NT2/D1 (cell line): ENCODE measurements around the gene LRRFIP1.

Source experiments
- DNase-seq: peaks from one replicate; pipeline ENCODE4 v3.0.0-alpha.2; 2011; ENCODE audit warnings: low read depth, low spot score
- H3K27me3 ChIP-seq: 2 replicates; pipeline ENCODE4 v1.6.0; 2011; ENCODE audit warnings: mild to moderate bottlenecking; ENCODE audit not compliant: insufficient read length, insufficient read depth
- H3K36me3 ChIP-seq: 2 replicates; pipeline ENCODE4 v1.6.1; 2011; ENCODE audit warnings: mild to moderate bottlenecking, low read length, mixed read lengths; ENCODE audit not compliant: insufficient read depth, insufficient read length
- H3K4me1 ChIP-seq: 2 replicates; pipeline ENCODE4 v1.5.1; 2011; ENCODE audit not compliant: insufficient read depth, insufficient read length
- H3K4me3 ChIP-seq: 2 replicates; pipeline ENCODE4 v1.5.1; 2011; ENCODE audit warnings: low read depth; ENCODE audit not compliant: insufficient read length
- H3K9ac ChIP-seq: 2 replicates; pipeline ENCODE4 v1.6.0; 2011; ENCODE audit warnings: low read depth; ENCODE audit not compliant: insufficient read length
- H3K9me3 ChIP-seq: 2 replicates; pipeline ENCODE4 v1.5.1; 2011; ENCODE audit warnings: mild to moderate bottlenecking, low read length; ENCODE audit not compliant: insufficient read depth
- SUZ12 ChIP-seq: IDR thresholded peaks from 2 replicates; pipeline ENCODE4 v1.6.1; 2011; ENCODE audit not compliant: insufficient read length, insufficient read depth; ENCODE audit errors: extremely low read depth
- YY1 ChIP-seq: IDR thresholded peaks from 2 replicates; pipeline ENCODE4 v1.6.1; 2011; ENCODE audit not compliant: insufficient read length, insufficient read depth
- ZNF274 ChIP-seq: IDR thresholded peaks from 2 replicates; pipeline ENCODE4 v1.6.1; 2011; ENCODE audit warnings: mild to moderate bottlenecking, low read depth, low read length

LRRFIP1 gene

GRCh38 chr2:237732790-237733381 is 105.5 kb downstream of the LRRFIP1 start:
- no peak overlapping the region for H3K4me3 ChIP-seq
- H3K9ac ChIP-seq = peak overlapping the region; percentile 44
- peaks cover 33% of the 10 kb centered on the region for H3K36me3 ChIP-seq
- no peak for DNase-seq
- no peaks in the 10 kb centered on the region for H3K27me3 ChIP-seq
- no peaks in the 10 kb centered on the region for H3K9me3 ChIP-seq
- TF ChIP-seq ZNF274 = no peak
- no peak for TF ChIP-seq YY1
- no peak for TF ChIP-seq SUZ12
- H3K4me1 ChIP-seq = peaks cover 17% of the 10 kb centered on the region

DNA sequence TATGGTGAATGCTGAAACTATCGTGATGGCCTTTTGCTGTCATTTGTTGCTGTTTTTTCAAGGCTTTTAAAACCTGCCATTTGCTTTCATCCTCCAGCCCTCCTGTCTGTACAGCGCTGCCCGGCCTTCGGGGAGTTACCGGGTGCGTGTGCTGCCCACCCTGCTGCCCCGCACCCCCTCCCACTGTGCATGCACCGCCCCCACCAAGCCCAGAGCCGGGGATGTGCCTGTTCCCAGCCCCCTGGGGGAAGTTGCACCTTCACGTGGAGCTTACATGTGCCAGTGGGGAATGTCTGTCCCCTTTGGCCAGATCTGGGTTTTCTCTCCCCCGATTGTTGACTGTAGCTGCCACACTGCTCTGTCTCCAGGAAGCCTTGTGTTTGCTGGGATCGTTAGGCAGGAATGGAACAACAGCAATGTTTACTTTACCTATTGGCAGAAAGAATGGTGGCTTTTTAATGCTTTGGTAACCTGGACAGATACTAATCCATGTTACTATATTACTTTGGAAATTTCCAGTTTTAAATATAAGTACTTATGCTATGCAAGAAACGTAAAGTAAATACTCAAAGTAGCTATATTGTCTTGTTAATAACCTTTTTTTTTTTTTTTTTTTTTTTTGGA is 106.4 kb downstream of the LRRFIP1 start:
- peak; percentile 28 for DNase-seq
- no peak for TF ChIP-seq SUZ12
- TF ChIP-seq ZNF274 = no peak
- no peak for TF ChIP-seq YY1
- no peak overlapping the region for H3K9ac ChIP-seq
- H3K4me1 ChIP-seq = peaks cover 17% of the 10 kb centered on the region
- no peaks in the 10 kb centered on the region for H3K27me3 ChIP-seq
- no peaks in the 10 kb centered on the region for H3K9me3 ChIP-seq
- peaks cover 40% of the 10 kb centered on the region for H3K36me3 ChIP-seq
- no peak overlapping the region for H3K4me3 ChIP-seq

- DNase-seq = no peak
- Histone ChIP-seq H3K4me3 (no peak overlapping the region), H3K9me3 (no peaks in the 10 kb centered on the region), H3K9ac (no peak overlapping the region), H3K4me1 (peaks cover 19% of the 10 kb centered on the region), H3K36me3 (peaks cover 37% of the 10 kb centered on the region), H3K27me3 (no peaks in the 10 kb centered on the region)
- no peak for TF ChIP-seq SUZ12
- TF ChIP-seq ZNF274 = no peak
- TF ChIP-seq YY1 = no peak
Measured at GRCh38 chr2:237734905-237735623, 107.7 kb downstream of the LRRFIP1 start.

DNA sequence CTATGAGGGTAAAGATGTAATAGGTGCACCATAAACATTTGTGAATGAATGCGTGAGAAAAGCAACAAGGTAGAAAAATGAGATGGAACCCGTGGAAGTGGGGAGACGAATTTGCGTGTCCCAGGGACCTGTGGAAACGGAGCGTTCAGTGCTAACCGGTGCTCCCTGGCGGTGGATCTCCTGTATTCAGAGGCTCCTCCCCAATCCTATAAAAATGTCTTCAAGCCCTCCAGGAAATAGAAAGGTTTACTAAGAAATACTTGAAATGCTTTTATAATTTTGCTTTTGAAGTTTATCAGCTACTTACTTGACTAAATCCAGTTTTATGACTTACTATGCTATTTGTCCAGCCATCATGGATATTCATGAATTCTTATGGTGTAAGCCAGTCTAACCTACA is 108.4 kb downstream of the LRRFIP1 start:
- no peak overlapping the region for H3K4me3 ChIP-seq
- H3K4me1 ChIP-seq = peaks cover 19% of the 10 kb centered on the region
- H3K27me3 ChIP-seq = no peaks in the 10 kb centered on the region
- no peak for DNase-seq
- no peak for TF ChIP-seq SUZ12
- no peak for TF ChIP-seq ZNF274
- no peak for TF ChIP-seq YY1
- peaks cover 37% of the 10 kb centered on the region for H3K36me3 ChIP-seq
- no peaks in the 10 kb centered on the region for H3K9me3 ChIP-seq
- H3K9ac ChIP-seq = no peak overlapping the region

- H3K4me3 ChIP-seq = no peak overlapping the region
- H3K27me3 ChIP-seq = no peaks in the 10 kb centered on the region
- H3K36me3 ChIP-seq = peaks cover 37% of the 10 kb centered on the region
- no peaks in the 10 kb centered on the region for H3K9me3 ChIP-seq
- TF ChIP-seq YY1 (no peak), SUZ12 (no peak), ZNF274 (no peak)
- no peak overlapping the region for H3K9ac ChIP-seq
- H3K4me1 ChIP-seq = peaks cover 15% of the 10 kb centered on the region
- no peak for DNase-seq
Measured at GRCh38 chr2:237736783-237737182, 109.4 kb downstream of the LRRFIP1 start.

DNA sequence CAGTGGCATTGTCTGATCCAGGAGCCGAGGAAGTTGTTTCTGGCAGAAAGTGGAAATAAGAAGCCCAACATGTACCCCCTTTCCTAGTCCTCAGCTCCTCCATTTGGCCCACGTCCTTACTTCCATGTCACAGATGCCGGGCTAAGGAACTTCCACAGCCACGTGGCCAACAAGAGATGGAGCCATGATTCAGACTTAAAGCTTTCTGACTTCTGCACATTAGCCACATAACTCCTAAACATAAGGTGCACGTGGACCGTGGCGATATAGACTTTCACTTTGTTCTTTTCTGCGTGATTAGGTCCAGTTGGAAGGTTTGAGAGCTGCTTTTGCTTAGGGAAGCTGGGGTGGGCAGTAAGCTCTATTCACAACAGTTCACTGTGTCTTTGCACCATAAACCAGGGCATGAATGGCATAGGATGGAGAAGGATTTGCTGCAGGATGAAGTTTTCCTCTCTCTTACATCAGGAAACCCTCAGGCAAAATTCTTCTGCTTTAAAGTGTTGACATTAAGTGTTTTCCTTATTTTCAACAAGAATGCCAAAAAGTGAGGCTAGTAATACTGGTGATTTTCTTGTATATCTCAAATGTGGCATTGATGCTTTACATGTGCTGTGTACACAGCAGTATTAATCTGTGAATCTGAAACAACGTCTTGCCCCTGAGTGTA is 109.9 kb downstream of the LRRFIP1 start:
- H3K36me3 ChIP-seq = peaks cover 37% of the 10 kb centered on the region
- no peaks in the 10 kb centered on the region for H3K27me3 ChIP-seq
- no peak for TF ChIP-seq YY1
- no peak for TF ChIP-seq ZNF274
- TF ChIP-seq SUZ12 = no peak
- no peaks in the 10 kb centered on the region for H3K9me3 ChIP-seq
- peaks cover 11% of the 10 kb centered on the region for H3K4me1 ChIP-seq
- DNase-seq = no peak
- no peak overlapping the region for H3K4me3 ChIP-seq
- H3K9ac ChIP-seq = no peak overlapping the region

- no peaks in the 10 kb centered on the region for H3K27me3 ChIP-seq
- TF ChIP-seq SUZ12 (no peak), ZNF274 (no peak), YY1 (no peak)
- no peaks in the 10 kb centered on the region for H3K9me3 ChIP-seq
- no peak for DNase-seq
- H3K4me3 ChIP-seq = no peak overlapping the region
- H3K36me3 ChIP-seq = peaks cover 37% of the 10 kb centered on the region
- H3K9ac ChIP-seq = no peak overlapping the region
- peaks cover 8% of the 10 kb centered on the region for H3K4me1 ChIP-seq
Measured at GRCh38 chr2:237738255-237738654, 110.9 kb downstream of the LRRFIP1 start.
